Measurements from ENCODE around the gene PAX9.
"Not testable (repeated sequence)": the region's sequence is repeated elsewhere in the genome, so short reads cannot be mapped to it uniquely, and the experiment has no call there.

PAX9 gene

DNA sequence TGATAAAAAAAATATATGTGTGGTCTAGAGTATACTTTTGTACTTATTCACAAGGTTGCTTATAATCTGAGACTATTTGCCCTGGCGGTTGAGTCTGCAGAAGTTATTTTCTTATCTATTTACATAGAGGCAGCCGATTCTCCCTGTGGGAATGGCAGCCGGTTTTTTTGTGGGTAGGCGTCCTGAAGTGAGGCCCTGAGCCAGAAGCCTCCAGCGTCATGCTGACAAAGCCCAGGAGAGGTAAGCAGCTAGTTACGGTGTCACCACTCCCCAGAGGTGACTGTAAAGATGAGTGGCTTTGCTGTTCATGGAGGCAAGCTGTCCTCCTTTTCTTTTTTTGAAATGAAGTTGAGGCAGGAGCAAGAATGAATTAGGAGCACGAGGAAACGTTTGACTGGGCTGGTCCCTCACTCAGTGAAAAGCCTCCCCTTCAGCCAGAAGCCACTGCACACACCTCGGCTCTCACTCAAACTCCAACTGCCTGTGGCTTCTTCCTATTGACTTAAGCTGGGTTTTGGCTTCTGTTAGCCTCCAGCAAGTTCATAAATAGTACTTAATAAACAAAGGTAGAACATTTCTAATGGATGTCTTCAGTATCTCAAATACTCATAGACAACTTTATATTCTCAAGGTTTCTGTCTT, 21.5 kb downstream of the PAX9 start:
- DNase-seq (ENCODE audit: low spot score), result no peak
- in situ Hi-C loops (cut with MboI; ENCODE audit: low pct_unique_long_range_greater_than_20kb, low sequenced_read_pairs, unreplicated experiment), result no loop called here
- TF ChIP-seq, protein P1, sequence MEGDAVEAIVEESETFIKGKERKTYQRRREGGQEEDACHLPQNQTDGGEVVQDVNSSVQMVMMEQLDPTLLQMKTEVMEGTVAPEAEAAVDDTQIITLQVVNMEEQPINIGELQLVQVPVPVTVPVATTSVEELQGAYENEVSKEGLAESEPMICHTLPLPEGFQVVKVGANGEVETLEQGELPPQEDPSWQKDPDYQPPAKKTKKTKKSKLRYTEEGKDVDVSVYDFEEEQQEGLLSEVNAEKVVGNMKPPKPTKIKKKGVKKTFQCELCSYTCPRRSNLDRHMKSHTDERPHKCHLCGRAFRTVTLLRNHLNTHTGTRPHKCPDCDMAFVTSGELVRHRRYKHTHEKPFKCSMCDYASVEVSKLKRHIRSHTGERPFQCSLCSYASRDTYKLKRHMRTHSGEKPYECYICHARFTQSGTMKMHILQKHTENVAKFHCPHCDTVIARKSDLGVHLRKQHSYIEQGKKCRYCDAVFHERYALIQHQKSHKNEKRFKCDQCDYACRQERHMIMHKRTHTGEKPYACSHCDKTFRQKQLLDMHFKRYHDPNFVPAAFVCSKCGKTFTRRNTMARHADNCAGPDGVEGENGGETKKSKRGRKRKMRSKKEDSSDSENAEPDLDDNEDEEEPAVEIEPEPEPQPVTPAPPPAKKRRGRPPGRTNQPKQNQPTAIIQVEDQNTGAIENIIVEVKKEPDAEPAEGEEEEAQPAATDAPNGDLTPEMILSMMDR (IDR thresholded peaks at IDR 0.05; ENCODE audit: extremely low read depth, insufficient read depth, missing control alignments), result no peak

DNA sequence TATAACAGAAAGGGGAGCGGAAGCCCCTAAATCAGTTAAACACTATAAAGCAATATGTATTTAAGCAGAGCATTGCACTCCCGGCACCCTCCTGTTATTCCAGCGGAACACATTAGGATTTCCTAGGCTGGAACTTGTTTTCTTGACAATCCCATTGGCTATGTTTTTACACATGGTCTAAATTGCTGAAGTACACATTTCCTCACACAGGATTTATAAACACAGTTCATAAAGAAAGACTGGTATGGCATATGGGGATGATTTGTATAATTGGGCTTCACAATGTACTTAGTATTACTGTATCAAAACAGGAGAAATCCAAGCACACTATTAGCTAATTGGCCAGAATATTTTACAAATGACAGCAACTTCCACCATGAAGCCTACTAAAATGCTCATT, 23.3 kb downstream of the PAX9 start:
- no peak for DNase-seq (ENCODE audit: low spot score)
- in situ Hi-C loops (cut with MboI; ENCODE audit: low pct_unique_long_range_greater_than_20kb, low sequenced_read_pairs, unreplicated experiment), result no loop called here
- TF ChIP-seq, protein P1 (IDR thresholded peaks at IDR 0.05; ENCODE audit: extremely low read depth, insufficient read depth, missing control alignments), result no peak

DNA sequence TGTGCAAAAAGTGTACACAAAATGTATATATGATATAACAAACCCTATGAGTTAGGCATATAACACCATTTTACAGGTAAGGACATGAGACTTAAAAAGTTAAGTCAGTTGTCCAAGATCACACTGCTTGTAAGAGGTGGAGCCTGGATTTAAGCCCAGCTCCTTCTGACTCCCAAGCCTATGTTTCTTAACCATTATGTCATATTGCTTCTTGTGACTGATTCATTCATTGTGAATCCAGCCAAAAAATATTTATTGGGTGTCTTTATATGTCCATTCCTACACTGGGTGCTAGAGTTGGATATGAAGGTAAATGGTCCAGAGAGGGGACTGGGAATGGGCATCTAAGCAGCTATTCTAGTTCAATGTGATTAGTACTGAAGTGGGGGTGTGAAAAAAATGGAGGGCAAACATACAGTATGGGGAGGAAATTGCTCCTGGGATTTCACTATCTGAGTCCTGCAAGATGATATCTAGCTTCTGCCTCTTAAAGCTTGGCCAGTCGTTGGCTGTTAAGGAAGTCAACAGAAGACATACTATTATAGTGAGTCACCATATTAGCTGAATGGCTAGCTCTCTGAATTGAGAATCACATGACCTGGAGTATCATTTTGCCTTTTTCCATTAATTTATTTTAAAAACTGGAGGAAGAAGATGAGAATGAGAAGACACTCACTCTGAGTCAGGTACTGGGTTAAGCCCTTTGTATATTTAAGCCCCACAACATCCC, 28.8 kb downstream of the PAX9 start:
- TF ChIP-seq, protein P1 (IDR thresholded peaks at IDR 0.05; ENCODE audit: extremely low read depth, insufficient read depth, missing control alignments), result no peak
- no peak for DNase-seq (ENCODE audit: low spot score)

DNA sequence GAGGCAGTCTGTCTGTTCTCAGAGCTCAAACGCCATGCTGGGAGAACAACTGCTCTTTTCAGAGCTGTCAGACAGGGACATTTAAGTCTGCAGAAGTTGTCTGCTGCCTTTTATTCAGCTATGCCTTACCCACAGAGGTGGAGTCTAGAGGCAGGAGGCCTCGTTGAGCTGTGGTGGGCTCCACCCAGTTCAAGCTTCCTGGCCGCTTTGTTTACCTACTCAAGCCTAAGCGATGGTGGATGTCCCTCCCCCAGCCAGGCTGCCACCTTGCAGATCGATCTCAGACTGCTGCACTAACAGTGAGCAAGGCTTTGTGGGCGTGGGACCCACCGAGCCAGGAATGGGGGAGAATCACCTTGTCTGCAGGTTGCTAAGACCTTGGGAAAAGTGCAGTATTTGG, 37.8 kb downstream of the PAX9 start:
- DNase-seq (ENCODE audit: low spot score); in situ Hi-C loops (cut with MboI; ENCODE audit: low pct_unique_long_range_greater_than_20kb, low sequenced_read_pairs, unreplicated experiment): not testable (repeated sequence)

More for the DNA sequence above, 28.8 kb downstream of the PAX9 start:
- in situ Hi-C loops (cut with MboI; ENCODE audit: low pct_unique_long_range_greater_than_20kb, low sequenced_read_pairs, unreplicated experiment), result no loop called here

DNA sequence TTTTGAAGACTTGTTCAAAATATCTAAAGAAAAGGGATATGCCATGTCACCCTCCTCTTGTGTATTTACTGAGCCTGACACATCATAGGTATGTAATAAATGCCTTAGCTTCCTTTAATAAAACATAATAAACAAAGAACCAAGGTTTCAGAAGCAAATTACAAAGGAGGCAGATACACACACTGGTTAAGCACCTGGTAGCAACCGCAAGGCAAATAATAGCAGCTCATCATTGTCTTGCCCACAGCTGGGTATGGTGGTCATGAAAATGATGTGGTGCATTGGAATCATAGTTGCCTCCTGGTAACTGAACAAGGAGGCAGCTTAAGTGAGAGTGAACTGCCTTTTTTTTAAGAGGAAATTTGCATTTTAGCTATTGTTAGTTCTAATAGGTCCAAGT, 39.0 kb downstream of the PAX9 start:
- TF ChIP-seq, protein P1 (IDR thresholded peaks at IDR 0.05; ENCODE audit: extremely low read depth, insufficient read depth, missing control alignments), result no peak
- no peak for DNase-seq (ENCODE audit: low spot score)
- in situ Hi-C loops (cut with MboI; ENCODE audit: low pct_unique_long_range_greater_than_20kb, low sequenced_read_pairs, unreplicated experiment), result no loop called here

DNA sequence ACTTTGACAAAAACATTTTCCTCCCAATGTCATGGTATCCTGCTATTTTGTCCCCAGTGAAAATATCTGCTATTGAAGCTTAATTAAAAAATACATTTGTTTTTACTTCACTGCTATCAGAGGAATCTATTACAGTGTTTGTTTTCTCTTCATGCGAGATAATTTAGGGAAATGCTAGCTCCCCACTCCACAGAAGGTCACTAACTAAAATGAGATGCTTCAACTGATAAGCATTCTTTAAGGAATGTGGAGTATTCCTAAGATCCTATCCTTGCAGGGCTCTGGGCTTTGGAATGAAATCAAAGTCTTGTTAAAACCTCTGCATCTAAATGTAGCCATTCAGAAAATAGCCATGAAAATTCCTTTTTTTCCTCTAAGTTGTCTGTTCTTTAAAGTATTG, 39.5 kb downstream of the PAX9 start:
- in situ Hi-C loops (cut with MboI; ENCODE audit: low pct_unique_long_range_greater_than_20kb, low sequenced_read_pairs, unreplicated experiment), result no loop called here
- TF ChIP-seq, protein P1 (IDR thresholded peaks at IDR 0.05; ENCODE audit: extremely low read depth, insufficient read depth, missing control alignments), result no peak
- DNase-seq (ENCODE audit: low spot score), result no peak

DNA sequence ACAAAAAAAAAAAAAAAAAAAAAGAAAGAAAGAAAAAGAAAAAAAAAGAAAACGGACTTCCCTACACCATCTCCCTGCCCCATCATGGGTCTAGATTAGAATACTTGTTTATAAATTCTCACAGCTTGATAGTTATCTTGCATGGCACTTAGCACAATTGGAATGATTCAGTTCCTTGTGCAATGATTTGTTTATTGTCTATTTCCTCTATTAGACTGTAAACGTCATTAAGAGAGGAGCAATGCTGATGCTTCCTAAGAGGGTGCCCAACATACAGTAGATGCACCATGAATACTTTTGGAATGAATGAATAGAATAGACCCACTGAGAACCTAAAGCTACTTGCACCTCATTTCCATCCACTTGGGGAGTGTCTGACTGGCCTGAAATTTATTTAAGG, 40.8 kb downstream of the PAX9 start:
- TF ChIP-seq, protein P1 (IDR thresholded peaks at IDR 0.05; ENCODE audit: extremely low read depth, insufficient read depth, missing control alignments), result no peak
- no peak for DNase-seq (ENCODE audit: low spot score)
- in situ Hi-C loops (cut with MboI; ENCODE audit: low pct_unique_long_range_greater_than_20kb, low sequenced_read_pairs, unreplicated experiment), result no loop called here

Data from GM13977 (cell line).